Fibroblast of lung (primary cell): ENCODE data around the gene VKORC1L1. TPM values are rescaled to one million over a fixed set of nuclear protein-coding genes. Genes with fewer than 3 reads are reported as not detected.

Experiments
- DNase-seq, 2 donors: peaks; one replicate each; pipeline versions ENCODE4 v3.0.0 to v3.0.0-alpha.2; 2010; ENCODE audit warnings: low read depth in 2 of 2
- H2AFZ ChIP-seq: 2 replicates; pipeline ENCODE4 v1.5.1; 2012; ENCODE audit warnings: low read length, control low read depth, inconsistent platforms
- H3K27ac ChIP-seq: 2 replicates; pipeline ENCODE4 v1.5.1; 2011; ENCODE audit warnings: low read length, control low read depth; ENCODE audit not compliant: insufficient read depth
- H3K27me3 ChIP-seq: 2 replicates; pipeline ENCODE4 v1.5.1; 2011; ENCODE audit warnings: mild to moderate bottlenecking, low read length; ENCODE audit not compliant: control insufficient read depth, insufficient read depth
- H3K36me3 ChIP-seq: 2 replicates; pipeline ENCODE4 v1.5.1; 2011; ENCODE audit warnings: low read length; ENCODE audit not compliant: control insufficient read depth, insufficient read depth
- H3K4me1 ChIP-seq: 2 replicates; pipeline ENCODE4 v1.5.1; 2011; ENCODE audit warnings: low read length; ENCODE audit not compliant: control insufficient read depth, insufficient read depth; ENCODE audit errors: extremely low read depth
- H3K4me2 ChIP-seq: 2 replicates; pipeline ENCODE4 v1.5.1; 2011; ENCODE audit warnings: low read length, control low read depth; ENCODE audit not compliant: insufficient read depth; ENCODE audit errors: extremely low read depth
- H3K4me3 ChIP-seq, 4 experiments: fragments of 200-600 bp in 1 of 4; sonication (generic) in 1 of 4; replicated peaks in 1 of 4; 2 replicates each; pipeline ENCODE4 v1.5.1; 2011 to 2016; ENCODE audit warnings: low read length in 4 of 4, low read depth in 3 of 4, mild to moderate bottlenecking in 3 of 4, control low read depth in 2 of 4, inconsistent platforms in 1 of 4, mixed read lengths in 1 of 4; ENCODE audit not compliant: insufficient read depth in 1 of 4; ENCODE audit errors: control extremely low read depth in 1 of 4
- H3K79me2 ChIP-seq: 2 replicates; pipeline ENCODE4 v1.5.1; 2012; ENCODE audit warnings: mild to moderate bottlenecking, low read length, inconsistent platforms; ENCODE audit not compliant: control insufficient read depth, insufficient read depth
- H3K9ac ChIP-seq: 2 replicates; pipeline ENCODE4 v1.5.1; 2011; ENCODE audit warnings: mild to moderate bottlenecking, low read length, control low read depth; ENCODE audit not compliant: insufficient read depth
- H3K9me3 ChIP-seq: 2 replicates; pipeline ENCODE4 v1.5.1; 2012; ENCODE audit warnings: low read depth, low read length; ENCODE audit not compliant: control insufficient read depth, insufficient read depth
- H4K20me1 ChIP-seq: 2 replicates; pipeline ENCODE4 v1.5.1; 2011; ENCODE audit warnings: low read length; ENCODE audit not compliant: control insufficient read depth, insufficient read depth; ENCODE audit errors: extremely low read depth
- EZH2 ChIP-seq: IDR thresholded peaks from 2 replicates; pipeline ENCODE4 v1.5.1; 2012; ENCODE audit warnings: low read length, control low read depth, mild to moderate bottlenecking; ENCODE audit errors: missing control alignments
- polyA plus RNA-seq, 2 donors: library from polyadenylated mRNA; depleted of rRNA in 1 of 2; stranded (reverse) in 1 of 2; unstranded in 1 of 2; fragments of >200 nt; gene quantifications; 2 replicates each; pipeline ENCODE4 v1.2.1, GENCODE V29; 2011 to 2012; ENCODE audit warnings: missing spikeins in 1 of 2
- total RNA-seq: library from RNA; depleted of rRNA; stranded (reverse); fragments of >200 nt; gene quantifications from 2 replicates; pipeline ENCODE4 v1.2.1, GENCODE V29; 2014
- TF ChIP-seq, protein P1 (sequence below), 2 donors: IDR thresholded peaks in 1 of 2; conservative IDR thresholded peaks in 1 of 2; 1 replicate in 1 of 2; 2 replicates in 1 of 2; pipeline ENCODE4 v1.5.1; 2011 to 2012; ENCODE audit warnings: low read length in 2 of 2, control low read depth in 1 of 2, inconsistent platforms in 1 of 2, low read depth in 1 of 2, mild to moderate bottlenecking in 1 of 2

VKORC1L1 gene
- total and polyA plus RNA-seq, 2 donors (not counting 1 experiment from before 2014, with no cell fraction given): 12.7 to 24.2 TPM

DNA sequence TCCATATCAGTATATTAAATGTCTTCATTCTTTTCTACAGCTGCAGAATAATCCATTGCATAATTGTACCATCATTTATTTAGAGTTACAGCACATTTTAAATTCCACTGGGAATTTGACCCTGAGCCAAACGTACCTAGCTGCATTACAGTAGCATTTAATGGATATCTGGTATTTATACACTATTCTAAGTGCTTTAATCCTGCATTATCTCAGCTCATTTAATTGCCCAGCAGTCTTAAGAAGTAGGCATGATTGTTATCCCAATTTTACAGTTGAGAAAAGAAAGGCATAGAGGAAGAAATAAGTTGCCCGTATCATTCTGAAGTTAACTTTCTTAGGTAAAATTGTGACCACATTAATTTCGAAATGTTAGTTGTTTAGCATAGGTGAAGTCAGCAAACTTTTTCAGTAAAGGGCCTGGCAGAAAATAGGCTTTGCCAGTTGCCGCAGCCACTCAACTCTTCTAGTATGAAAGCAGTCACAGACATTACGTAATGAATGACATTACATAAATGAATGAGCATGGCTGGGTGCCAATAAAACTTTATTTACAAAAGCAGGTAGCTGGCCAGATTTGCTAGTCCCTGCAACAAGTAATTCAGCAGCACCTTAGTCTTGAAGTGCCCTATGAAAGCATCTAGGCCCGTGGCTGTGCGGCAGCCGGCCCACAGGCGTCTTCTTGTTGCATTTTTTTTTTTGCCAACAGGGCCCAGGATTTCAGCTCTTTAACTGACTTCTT is 79.1 kb downstream of the VKORC1L1 start:
- no peaks in the 10 kb centered on the region for H3K4me1 ChIP-seq
- no peak overlapping the region for H3K9ac ChIP-seq
- H3K9me3 ChIP-seq: no peaks in the 10 kb centered on the region
- no peak for TF ChIP-seq EZH2
- TF ChIP-seq, protein P1, sequence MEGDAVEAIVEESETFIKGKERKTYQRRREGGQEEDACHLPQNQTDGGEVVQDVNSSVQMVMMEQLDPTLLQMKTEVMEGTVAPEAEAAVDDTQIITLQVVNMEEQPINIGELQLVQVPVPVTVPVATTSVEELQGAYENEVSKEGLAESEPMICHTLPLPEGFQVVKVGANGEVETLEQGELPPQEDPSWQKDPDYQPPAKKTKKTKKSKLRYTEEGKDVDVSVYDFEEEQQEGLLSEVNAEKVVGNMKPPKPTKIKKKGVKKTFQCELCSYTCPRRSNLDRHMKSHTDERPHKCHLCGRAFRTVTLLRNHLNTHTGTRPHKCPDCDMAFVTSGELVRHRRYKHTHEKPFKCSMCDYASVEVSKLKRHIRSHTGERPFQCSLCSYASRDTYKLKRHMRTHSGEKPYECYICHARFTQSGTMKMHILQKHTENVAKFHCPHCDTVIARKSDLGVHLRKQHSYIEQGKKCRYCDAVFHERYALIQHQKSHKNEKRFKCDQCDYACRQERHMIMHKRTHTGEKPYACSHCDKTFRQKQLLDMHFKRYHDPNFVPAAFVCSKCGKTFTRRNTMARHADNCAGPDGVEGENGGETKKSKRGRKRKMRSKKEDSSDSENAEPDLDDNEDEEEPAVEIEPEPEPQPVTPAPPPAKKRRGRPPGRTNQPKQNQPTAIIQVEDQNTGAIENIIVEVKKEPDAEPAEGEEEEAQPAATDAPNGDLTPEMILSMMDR (conservative IDR thresholded peaks at IDR 0.05 in 1 of 2, IDR thresholded peaks at IDR 0.05 in 1 of 2; ENCODE audit: low read depth in 1 of 2, low read length in 2 of 2): no peak
- H3K27me3 ChIP-seq: no peaks in the 10 kb centered on the region
- no peak for DNase-seq
- peaks cover 2% of the 10 kb centered on the region for H3K36me3 ChIP-seq
- H3K27ac ChIP-seq: no peak overlapping the region
- H2AFZ ChIP-seq: no peak overlapping the region
- no peaks in the 10 kb centered on the region for H4K20me1 ChIP-seq
- H3K4me3 ChIP-seq: no peak overlapping the region
- no peaks in the 10 kb centered on the region for H3K79me2 ChIP-seq
- H3K4me2 ChIP-seq: no peak overlapping the region

DNA sequence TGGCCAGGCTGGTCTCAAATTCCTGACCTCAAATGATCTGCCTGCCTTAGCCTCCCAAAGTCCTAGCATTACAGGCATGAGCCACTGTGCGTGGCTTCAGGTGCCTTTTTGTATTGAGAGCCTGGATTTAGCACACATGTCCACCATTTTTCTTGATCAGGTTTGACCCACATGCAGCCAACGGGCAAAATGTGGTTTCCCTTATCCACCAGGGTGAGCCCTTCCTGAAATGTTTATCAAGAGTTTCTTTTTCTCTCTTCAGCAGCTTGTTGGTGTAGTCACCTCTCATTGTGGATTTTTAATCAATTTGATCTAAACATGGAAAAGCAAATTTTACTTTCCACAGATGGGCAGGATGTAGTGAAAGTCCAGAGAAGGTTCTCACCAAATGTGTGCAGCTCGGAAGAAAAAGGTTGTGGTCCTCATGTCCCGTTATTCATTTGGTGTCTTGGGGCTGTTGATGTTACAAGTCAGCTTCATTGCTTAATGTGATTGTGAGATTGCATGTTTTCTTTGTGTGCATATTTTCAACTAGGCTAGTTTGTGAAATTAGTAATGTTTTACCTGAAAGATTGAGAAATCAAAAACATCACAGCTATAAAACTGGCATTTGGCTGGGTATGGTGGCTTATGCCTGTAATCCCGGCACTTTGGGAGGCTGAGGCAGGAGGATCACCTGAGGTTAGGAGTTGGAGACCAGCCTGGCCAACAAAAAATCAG is 80.3 kb downstream of the VKORC1L1 start:
- Histone ChIP-seq H3K27ac (no peak overlapping the region), H3K9ac (no peak overlapping the region), H3K27me3 (no peaks in the 10 kb centered on the region), H2AFZ (no peak overlapping the region), H3K4me3 (no peak overlapping the region), H3K36me3 (peaks cover 2% of the 10 kb centered on the region), H3K4me2 (no peak overlapping the region), H4K20me1 (no peaks in the 10 kb centered on the region), H3K4me1 (no peaks in the 10 kb centered on the region), H3K9me3 (no peaks in the 10 kb centered on the region), H3K79me2 (no peaks in the 10 kb centered on the region)
- no peak for TF ChIP-seq EZH2
- TF ChIP-seq, protein P1 (conservative IDR thresholded peaks at IDR 0.05 in 1 of 2, IDR thresholded peaks at IDR 0.05 in 1 of 2; ENCODE audit: low read depth in 1 of 2, low read length in 2 of 2): no peak
- no peak for DNase-seq

DNA sequence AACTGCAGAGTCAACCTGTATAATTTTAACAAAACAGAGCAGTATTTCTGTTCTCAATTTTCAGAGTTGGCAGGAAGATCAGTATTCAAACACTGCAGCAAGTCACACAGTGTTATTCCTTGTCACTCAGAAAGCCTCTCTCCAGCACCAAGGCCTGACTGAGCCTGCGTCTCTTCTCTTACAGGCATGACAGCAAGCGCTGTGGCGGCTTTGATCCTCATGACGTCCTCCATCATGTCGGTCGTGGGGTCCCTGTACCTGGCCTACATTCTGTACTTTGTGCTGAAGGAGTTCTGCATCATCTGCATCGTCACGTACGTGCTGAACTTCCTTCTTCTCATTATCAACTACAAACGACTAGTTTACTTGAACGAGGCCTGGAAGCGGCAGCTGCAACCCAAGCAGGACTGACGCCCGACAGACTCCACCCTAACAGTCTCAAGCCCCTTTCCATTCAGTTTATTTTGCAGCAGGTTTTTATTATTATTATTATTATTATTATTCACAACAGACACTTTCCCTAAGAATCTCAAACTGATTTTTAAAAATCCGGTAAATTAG is 81.1 kb downstream of the VKORC1L1 start:
- TF ChIP-seq, protein P1 (conservative IDR thresholded peaks at IDR 0.05 in 1 of 2, IDR thresholded peaks at IDR 0.05 in 1 of 2; ENCODE audit: low read depth in 1 of 2, low read length in 2 of 2): no peak
- TF ChIP-seq EZH2: no peak
- no peak overlapping the region for H2AFZ ChIP-seq
- no peak overlapping the region for H3K4me2 ChIP-seq
- H3K79me2 ChIP-seq: no peaks in the 10 kb centered on the region
- peaks cover 2% of the 10 kb centered on the region for H3K36me3 ChIP-seq
- no peak overlapping the region for H3K27ac ChIP-seq
- no peak overlapping the region for H3K4me3 ChIP-seq
- H3K9ac ChIP-seq: no peak overlapping the region
- no peaks in the 10 kb centered on the region for H3K27me3 ChIP-seq
- no peak for DNase-seq
- no peaks in the 10 kb centered on the region for H4K20me1 ChIP-seq
- H3K4me1 ChIP-seq: no peaks in the 10 kb centered on the region
- no peaks in the 10 kb centered on the region for H3K9me3 ChIP-seq
